Fibroblast of skin of back (primary cell): ENCODE measurements around the gene C1orf210.

Experiments used
- DNase-seq: peaks from one replicate; pipeline ENCODE4 v3.0.0-alpha.2; 2013

Gene C1orf210

GRCh38 chr1:43312212-43312623 is 26.8 kb upstream of the C1orf210 start:
- DNase-seq, result no peak

- DNase-seq, result no peak
Measured at GRCh38 chr1:43311521-43311920, 26.1 kb upstream of the C1orf210 start.

DNA sequence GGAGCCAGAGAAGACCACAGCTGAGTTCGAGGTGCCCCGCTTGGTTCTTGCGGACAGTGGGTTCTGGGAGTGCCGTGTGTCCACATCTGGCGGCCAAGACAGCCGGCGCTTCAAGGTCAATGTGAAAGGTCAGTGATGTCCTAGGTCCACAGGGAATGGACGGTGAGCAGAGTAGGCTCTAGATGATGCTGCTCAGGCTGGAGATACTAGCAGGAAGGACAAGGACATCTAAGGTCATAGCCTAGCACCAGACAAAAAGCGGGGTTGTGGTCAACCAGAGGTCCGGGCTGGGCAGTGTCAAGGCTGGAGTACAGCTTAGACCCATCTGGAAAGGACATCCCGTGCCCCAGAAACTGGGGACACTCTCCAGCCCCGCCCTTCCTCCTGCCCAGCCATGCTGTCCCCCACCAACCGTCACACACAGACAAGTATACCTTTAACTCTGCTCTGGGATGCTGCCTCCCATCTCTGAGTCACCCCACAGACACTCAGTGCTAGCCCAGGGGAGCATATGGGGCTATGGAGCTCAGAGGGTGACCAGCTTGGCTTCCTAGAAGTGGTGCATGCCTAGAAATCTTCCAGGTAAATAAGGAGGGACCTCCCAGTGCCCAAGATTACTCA is 24.1 kb upstream of the C1orf210 start:
- DNase-seq, result no peak

DNA sequence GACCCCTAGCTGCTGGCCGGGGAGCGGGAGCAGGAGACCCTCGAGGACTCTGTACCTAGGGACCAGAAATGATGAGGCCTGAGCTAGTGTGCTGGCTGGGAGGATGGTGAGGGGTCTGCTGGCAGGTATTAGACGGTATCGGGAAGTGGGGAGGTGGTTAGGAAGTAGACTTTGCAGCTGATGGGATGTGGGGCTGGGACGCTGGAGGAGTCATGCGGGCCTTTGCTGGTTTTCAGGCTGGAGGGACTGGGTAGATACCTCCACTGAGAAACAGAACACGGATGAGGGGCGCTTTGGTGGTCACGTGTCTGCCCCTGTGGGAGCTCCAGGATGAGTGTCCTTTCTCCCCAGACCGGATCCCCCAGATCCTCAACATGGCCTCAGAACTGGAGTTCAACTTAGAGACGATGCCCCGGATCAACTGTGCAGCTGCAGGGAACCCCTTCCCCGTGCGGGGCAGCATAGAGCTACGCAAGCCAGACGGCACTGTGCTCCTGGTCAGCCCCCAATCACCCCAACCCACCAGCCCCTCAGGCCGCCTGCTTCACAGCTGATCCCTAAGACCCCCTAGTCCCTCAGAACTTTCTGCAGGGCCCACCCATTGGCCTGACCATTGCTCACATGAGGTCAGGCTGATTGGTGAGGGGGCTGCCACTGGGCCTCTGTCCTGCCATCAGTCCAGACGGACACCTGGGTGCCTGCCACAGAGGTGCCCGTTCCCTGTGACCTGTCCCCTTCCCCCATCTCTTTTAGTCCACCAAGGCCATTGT is 23.4 kb upstream of the C1orf210 start:
- DNase-seq, result no peak

- no peak for DNase-seq
Measured at GRCh38 chr1:43307458-43308158, 22.2 kb upstream of the C1orf210 start.

DNA sequence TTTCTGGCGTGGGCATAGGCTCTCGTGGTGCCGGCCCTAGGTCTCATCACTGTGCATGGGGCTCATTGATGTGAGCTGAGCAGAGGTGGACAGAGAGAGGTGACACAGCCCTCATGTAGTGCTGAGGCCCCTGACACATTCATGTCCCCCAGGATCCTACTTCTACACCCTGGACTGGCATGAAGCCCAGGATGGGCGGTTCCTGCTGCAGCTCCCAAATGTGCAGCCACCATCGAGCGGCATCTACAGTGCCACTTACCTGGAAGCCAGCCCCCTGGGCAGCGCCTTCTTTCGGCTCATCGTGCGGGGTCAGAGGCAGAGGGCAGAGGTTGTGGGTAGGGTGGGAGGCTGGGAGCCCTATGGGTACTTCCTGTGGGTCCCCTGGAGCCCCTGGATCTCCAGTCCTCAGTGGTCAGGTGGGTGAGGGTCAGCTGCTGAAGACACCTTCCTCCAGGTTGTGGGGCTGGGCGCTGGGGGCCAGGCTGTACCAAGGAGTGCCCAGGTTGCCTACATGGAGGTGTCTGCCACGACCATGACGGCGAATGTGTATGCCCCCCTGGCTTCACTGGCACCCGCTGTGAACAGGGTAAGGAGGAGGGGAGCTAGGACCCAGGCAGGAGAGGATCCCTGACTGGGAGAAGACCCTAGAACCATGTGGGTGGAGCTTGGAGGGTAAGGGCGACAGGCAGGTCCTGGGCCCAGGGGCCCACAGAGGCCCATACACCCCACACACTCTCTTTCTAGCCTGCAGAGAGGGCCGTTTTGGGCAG is 21.5 kb upstream of the C1orf210 start:
- no peak for DNase-seq

DNA sequence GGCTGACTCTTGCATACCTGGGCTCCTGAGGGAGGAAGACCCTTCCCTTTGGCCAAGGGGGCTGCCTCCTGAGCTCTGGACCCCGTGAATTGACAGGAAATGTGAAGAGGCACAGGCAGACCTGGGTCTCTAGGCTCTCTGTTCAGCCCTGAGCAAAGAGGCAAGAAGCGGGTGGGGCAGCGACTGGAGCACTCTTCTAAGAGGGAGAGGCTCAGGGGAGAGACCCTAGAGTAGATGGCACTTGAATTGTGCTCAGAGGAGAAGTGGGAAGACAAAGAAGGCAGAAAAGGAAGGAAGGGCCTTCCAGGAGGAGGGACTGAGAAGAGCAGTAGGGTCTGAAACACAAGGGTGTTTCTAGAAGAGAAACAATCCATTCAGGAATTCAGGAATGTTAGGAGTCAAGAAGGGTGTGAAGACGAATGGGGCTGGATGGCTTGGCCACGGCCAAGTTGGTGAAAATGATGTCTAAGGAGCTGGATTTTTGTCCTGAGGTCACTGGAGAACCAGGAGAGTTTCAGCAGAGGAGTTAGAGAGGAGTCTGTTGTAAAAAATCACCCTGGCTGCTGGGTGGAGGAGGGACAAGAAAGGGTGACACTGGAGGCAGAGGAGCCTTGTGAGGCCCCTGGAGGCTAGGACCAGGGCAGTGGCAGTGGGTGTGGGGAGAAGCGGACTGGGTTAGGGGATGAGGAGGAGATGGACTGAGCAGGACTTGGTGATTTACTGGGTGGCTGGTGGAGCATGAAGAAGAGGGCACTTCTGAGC is 20.7 kb upstream of the C1orf210 start:
- no peak for DNase-seq

DNA sequence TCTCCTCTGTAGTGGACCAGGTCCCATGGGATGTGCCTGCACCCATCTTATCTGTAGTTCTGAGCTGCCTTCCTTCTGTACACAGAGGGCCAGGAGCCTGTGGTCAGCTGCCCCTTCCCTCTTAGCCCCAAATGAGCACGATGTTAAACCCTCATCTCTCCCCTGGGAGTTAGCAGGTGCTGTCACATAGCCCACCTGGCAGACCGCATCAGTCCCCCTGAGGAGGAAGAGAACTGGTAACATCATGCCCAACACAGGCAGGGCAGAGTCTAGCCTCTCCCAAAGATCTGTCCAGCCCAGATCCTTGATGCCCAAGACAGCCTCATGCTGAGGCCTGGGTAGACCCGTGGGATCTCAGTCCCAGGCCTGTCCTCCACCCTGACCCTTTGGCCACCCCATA is 20.1 kb upstream of the C1orf210 start:
- no peak for DNase-seq

DNA sequence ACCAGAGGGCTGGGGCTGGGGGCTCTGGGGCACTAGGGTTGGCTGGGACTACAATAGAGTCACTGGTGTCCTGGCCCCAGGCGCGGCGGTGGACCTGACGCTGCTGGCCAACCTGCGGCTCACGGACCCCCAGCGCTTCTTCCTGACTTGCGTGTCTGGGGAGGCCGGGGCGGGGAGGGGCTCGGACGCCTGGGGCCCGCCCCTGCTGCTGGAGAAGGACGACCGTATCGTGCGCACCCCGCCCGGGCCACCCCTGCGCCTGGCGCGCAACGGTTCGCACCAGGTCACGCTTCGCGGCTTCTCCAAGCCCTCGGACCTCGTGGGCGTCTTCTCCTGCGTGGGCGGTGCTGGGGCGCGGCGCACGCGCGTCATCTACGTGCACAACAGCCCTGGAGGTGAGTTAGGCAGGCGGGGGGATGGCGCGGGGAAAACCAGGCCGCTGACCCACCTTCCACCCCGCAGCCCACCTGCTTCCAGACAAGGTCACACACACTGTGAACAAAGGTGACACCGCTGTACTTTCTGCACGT is 19.5 kb upstream of the C1orf210 start:
- no peak for DNase-seq

- no peak for DNase-seq
Measured at GRCh38 chr1:43304314-43304681, 18.9 kb upstream of the C1orf210 start.

GRCh38 chr1:43303471-43304313 is 18.3 kb upstream of the C1orf210 start:
- DNase-seq, result no peak

DNA sequence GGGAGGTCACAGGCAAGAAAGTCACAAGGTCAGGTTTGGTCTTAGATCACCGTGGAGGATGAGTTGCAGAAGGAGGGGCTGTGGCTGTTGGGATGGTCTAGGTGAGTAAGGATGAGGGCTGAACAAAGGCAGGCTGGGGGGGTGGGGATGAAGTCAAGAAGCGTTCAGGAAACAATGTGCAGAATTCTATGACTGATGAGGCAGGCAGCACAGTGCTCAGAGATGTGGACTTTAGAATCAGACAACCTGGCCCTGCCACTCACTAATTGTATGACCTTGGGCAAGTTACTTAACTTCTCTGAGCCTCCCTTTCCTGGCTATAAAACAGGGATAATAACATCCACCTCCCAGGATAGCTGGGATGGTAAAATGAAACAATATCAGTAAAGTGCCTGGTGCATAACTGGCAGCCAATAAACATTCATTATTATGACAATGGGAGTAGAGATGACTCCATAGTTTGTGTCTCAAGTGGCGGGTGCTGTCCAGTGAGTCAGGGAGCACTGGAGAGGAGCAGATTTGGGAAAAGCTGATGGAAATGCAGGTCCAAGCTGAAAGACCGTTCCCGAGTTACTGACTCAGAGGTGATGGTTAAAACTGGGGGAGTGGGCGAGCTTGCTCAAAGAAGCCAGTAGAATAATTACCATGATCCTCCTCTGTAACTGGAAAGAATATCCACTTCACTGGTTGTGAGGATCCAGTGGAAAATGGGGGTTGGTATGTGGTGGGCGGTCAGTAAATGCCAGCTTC is 17.5 kb upstream of the C1orf210 start:
- DNase-seq, result no peak

DNA sequence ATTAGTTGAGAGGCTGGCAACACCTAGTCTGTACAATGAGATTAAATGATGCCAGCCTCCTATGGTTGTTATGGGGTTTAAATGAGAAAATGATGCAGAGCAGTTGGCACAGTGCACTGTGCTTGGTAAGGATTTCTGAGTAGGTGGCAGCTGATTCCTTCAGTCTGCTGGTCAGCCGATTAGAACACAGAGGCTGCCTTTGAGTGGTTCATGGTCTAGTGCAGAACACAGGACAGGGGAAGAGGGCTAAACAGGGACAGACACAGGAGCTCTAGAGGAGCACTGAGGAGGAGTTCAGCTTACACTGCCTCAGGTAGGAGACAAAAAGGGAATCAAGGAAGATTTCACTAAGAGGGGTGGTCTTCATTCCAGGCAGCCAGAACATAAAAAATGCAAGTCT is 16.8 kb upstream of the C1orf210 start:
- DNase-seq, result no peak

DNA sequence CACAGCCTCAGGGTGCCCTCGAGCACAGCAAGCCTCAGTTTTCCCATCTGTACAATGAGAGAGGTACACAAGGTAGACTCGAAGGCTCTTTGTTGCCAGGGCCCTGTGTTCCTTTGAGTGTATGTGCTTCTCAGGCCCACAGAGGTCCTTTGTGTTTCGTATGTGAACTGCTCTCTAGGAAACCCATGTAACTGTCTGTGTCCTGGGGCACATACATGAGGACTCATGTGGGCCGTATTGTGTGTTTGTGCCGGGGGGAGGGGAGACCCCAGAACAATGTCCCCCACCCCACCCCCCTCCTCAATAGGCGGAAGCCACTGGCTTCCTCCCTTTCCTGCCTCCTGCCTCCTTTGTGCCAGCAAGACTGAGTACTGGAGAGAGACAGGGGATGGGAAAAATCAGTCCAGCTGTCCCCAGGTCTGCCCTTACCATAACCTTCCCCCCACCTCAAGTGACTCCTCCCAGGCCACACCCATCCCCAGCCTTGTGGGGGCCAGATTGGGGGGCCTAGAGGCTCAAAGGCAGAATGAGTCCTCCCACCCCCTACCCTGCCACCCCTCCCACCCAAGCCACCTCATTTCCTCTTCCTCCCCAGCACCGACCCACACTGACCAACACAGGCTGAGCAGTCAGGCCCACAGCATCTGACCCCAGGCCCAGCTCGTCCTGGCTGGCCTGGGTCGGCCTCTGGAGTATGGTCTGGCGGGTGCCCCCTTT is 15.2 kb upstream of the C1orf210 start, which contains the start of gene TIE1:
TSS of gene TIE1 (plus strand) at position 605 of the 717 bp plus-strand sequence. CDS start at position 695, 90 bp downstream.
- DNase-seq, result no peak

- no peak for DNase-seq
Measured at GRCh38 chr1:43299101-43299500, 13.7 kb upstream of the C1orf210 start.

DNA sequence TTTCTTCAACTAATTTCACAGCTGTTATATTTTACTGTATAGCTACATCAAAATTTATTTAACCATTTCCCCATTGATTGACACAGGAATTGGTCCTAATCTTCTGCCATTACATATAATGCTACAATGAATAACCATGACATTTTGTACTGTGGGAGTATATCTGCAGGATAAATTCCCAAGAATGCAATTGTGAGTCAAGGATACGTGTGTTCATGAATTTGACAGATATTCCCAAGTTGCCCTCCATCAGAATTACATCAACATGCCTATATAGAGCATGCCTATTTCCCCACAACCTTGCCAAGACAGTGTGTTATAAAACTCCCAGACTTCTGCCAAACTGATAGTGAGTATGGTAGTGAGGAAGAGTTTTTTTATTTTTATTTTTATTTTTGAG is 12.7 kb upstream of the C1orf210 start:
- no peak for DNase-seq

GRCh38 chr1:43296207-43296606 is 10.8 kb upstream of the C1orf210 start:
- no peak for DNase-seq

GRCh38 chr1:43294761-43295160 is 9.4 kb upstream of the C1orf210 start:
- no peak for DNase-seq
